CD4-positive, alpha-beta T cell treated with Interleukin-1 beta for 1 hour (primary cell): ENCODE measurements around the gene PLXNA4.

ENCODE experiments used
- DNase-seq, 2 donors: peaks; one replicate each; pipeline ENCODE4 v3.0.0-alpha.2; 2020 to 2022

Gene PLXNA4

GRCh38 chr7:132532281-132532680 is 44.0 kb downstream of the PLXNA4 start:
- DNase-seq: no peak

GRCh38 chr7:132531562-132531961 is 44.7 kb downstream of the PLXNA4 start:
- DNase-seq: no peak

GRCh38 chr7:132528695-132529094 is 47.6 kb downstream of the PLXNA4 start:
- no peak for DNase-seq

- no peak for DNase-seq
Measured at GRCh38 chr7:132527467-132528410, 48.5 kb downstream of the PLXNA4 start.

- no peak for DNase-seq
Measured at GRCh38 chr7:132526111-132526740, 50.0 kb downstream of the PLXNA4 start.

GRCh38 chr7:132521423-132521822 is 54.8 kb downstream of the PLXNA4 start:
- DNase-seq: no peak

- no peak for DNase-seq
Measured at GRCh38 chr7:132520591-132521280, 55.5 kb downstream of the PLXNA4 start.

GRCh38 chr7:132519936-132520335 is 56.3 kb downstream of the PLXNA4 start:
- peak in 1 of 2 donors; percentile 8 for DNase-seq

- no peak for DNase-seq
Measured at GRCh38 chr7:132518839-132519173, 57.5 kb downstream of the PLXNA4 start.

- peak in 1 of 2 donors; percentile 6 for DNase-seq
Measured at GRCh38 chr7:132518102-132518838, 58.0 kb downstream of the PLXNA4 start.

GRCh38 chr7:132516042-132516840 is 60.0 kb downstream of the PLXNA4 start:
- DNase-seq: no peak

GRCh38 chr7:132515181-132515580 is 61.1 kb downstream of the PLXNA4 start:
- no peak for DNase-seq

- DNase-seq: no peak
Measured at GRCh38 chr7:132514430-132514829, 61.8 kb downstream of the PLXNA4 start.

GRCh38 chr7:132511921-132512320 is 64.3 kb downstream of the PLXNA4 start:
- no peak for DNase-seq

- no peak for DNase-seq
Measured at GRCh38 chr7:132511387-132511786, 64.9 kb downstream of the PLXNA4 start.

GRCh38 chr7:132509643-132510042 is 66.6 kb downstream of the PLXNA4 start:
- DNase-seq: no peak

- no peak for DNase-seq
Measured at GRCh38 chr7:132508724-132509353, 67.4 kb downstream of the PLXNA4 start.

GRCh38 chr7:132504852-132505251 is 71.4 kb downstream of the PLXNA4 start:
- DNase-seq: no peak

GRCh38 chr7:132504071-132504470 is 72.2 kb downstream of the PLXNA4 start:
- no peak for DNase-seq

- DNase-seq: no peak
Measured at GRCh38 chr7:132503415-132503814, 72.9 kb downstream of the PLXNA4 start.

GRCh38 chr7:132501956-132502355 is 74.3 kb downstream of the PLXNA4 start:
- DNase-seq: no peak
